GM13977 (cell line): ENCODE data around the gene YLPM1.

Experiments used
- DNase-seq: peaks from one replicate; pipeline ENCODE4 v3.0.0; 2012; ENCODE audit warnings: low spot score
- CTCF ChIP-seq: IDR thresholded peaks from 2 replicates; pipeline ENCODE4 v1.5.1; 2012; ENCODE audit warnings: mild to moderate bottlenecking, control low read depth; ENCODE audit not compliant: insufficient read depth; ENCODE audit errors: extremely low read depth, missing control alignments
- in situ Hi-C: fragments of 300-500 bp; cut with MboI; formaldehyde crosslinking; loops from one replicate; pipeline ENCODE4 v1.12.0; 2022; ENCODE audit warnings: low sequenced_read_pairs, low pct_unique_long_range_greater_than_20kb, mixed read lengths, inconsistent platforms; ENCODE audit not compliant: unreplicated experiment

Gene YLPM1

GRCh38 chr14:74836251-74836960 lies 73.3 kb downstream of the YLPM1 start:
- no peak for DNase-seq
- in situ Hi-C loops: no loop called here

GRCh38 chr14:74838166-74838565 lies 75.0 kb downstream of the YLPM1 start:
- no peak for DNase-seq
- in situ Hi-C loops: no loop called here
- no peak for TF ChIP-seq CTCF

More at GRCh38 chr14:74836251-74836960, 73.3 kb downstream of the YLPM1 start:
- TF ChIP-seq CTCF: no peak

GRCh38 chr14:74840603-74841030 lies 77.5 kb downstream of the YLPM1 start:
- TF ChIP-seq CTCF: no peak
- in situ Hi-C loops: no loop called here
- no peak for DNase-seq

GRCh38 chr14:74841230-74842207 lies 78.4 kb downstream of the YLPM1 start:
- DNase-seq: peak; percentile 40
- in situ Hi-C loops: no loop called here
- no peak for TF ChIP-seq CTCF

GRCh38 chr14:74843653-74844052 lies 80.5 kb downstream of the YLPM1 start:
- TF ChIP-seq CTCF: no peak
- DNase-seq: no peak
- in situ Hi-C loops: no loop called here

- in situ Hi-C loops: no loop called here
- DNase-seq: no peak
- TF ChIP-seq CTCF: no peak
Measured at GRCh38 chr14:74846168-74846567, 83.1 kb downstream of the YLPM1 start.
